Stimulated activated CD8-positive, alpha-beta memory T cell treated with anti-CD3 and anti-CD28 coated beads, Interleukin-4, amount 100 ng/mL, for 48 hours (primary cell): Measurements from ENCODE around the gene FADS6.
"Not testable (repeated sequence)": the region's sequence is repeated elsewhere in the genome, so short reads cannot be mapped to it uniquely, and the experiment has no call there.

Experiments
- DNase-seq: peaks from one replicate; pipeline ENCODE4 v3.0.0-alpha.2; 2020

Gene FADS6

DNA sequence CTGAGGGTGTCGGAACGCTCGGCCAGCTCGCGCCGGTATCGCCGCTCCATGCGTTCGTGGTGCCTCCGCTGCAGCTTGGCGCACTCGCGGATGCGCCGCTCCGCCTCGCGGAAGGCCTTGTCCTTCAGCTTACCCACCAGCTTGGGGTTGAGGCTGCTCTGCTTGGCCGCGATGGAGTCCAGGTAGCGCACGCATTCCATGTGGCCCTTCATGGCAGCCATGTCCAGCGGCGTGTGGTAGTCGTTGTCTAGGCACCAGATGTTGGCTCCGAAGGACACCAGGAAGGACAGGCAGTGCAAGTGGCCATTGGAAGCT lies 26.8 kb upstream of the FADS6 start:
- DNase-seq, result no peak

DNA sequence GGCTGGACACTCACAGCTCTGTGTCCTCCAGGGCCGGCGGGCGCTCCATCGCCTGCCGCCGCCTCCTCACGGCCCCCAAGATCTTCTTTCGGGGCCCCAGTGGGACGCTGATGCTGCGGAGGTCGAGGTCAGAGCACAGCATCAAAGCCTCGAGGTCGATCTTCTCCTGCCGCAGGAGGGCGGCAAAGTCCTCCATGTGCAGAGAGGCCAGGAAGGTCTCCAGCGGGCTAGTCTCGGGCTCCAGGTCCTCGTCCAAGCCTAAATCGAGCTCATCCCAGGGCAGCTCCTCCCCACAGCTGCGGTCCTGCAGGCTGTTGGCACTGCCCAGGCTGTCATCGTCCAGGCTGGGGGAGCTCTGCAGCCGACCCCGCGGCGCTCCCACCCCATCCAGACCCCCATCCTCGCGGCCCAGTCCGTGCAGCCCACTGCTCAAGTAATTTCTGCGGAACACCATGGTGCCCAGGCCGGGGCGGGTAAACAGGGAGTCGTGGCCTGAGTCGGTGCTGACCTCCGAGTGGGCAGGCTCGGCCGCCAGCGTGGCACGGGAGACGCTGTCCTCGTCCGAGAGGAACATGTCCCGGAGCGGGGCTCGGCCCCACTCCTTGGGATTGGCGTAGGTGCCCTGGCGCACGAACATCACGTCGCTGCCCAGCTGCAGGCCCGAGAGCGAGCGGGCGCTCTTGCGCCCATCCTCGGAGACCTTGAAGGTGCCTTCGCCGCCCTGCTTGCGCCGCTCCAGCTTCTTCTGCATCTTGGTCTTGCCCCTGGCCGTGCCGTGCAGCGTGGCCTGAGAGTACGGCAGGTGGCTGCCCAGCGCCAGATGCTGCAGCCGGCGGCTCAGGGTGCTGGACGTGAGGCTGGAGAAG lies 26.2 kb upstream of the FADS6 start:
- DNase-seq, result no peak

DNA sequence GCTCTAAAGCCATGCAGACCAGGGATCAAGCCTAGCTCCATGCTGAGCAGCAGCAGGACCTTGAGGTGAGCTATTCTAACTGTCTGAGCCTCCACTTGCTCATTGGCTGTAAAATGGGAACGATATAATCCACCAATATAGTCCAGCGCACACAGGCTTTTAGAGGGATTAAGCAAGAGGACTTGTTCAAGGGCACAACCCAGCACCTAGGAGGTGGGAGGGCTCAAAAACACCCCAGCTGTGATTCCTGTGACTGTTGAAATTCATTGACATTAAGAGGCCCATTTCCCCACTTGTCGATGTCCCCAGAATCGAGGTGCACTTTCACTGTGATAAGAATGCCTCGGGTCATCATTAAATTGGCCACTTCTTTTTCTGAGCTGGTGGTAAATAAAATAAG lies 25.5 kb upstream of the FADS6 start:
- no peak for DNase-seq

DNA sequence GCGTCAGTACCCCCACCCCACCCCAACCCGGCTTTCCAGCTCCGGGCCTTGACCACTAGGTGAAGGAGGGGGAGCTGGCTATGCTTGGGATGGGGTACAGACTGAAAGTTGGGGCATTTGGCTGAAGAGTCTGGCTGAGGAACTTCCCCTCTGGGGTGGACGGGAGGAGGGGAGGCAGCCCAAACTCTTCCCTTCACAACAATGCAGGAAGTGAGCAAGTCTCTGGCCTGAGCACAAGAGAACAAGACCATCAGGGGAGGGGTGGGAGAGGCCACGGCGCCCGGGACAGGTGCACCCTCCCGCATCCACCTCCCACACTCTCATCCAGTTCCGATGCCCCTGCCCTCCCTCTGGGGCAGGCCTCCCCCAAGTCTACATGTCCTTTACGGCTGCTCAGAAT lies 24.0 kb upstream of the FADS6 start:
- no peak for DNase-seq

DNA sequence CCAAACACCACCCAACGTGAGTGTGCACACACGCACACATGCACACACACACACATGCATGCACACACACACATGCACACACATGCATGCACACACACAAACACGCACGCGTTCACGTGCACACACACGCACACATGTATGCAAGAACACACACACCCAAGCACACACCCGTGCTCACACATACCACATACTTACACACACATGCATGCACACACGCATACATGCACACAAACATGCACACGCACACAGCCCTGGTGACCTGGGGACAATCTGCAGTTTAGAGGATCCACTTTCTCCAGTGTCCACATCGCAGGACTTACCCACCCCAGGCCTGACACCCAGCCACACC lies 23.4 kb upstream of the FADS6 start:
- DNase-seq, result no peak

DNA sequence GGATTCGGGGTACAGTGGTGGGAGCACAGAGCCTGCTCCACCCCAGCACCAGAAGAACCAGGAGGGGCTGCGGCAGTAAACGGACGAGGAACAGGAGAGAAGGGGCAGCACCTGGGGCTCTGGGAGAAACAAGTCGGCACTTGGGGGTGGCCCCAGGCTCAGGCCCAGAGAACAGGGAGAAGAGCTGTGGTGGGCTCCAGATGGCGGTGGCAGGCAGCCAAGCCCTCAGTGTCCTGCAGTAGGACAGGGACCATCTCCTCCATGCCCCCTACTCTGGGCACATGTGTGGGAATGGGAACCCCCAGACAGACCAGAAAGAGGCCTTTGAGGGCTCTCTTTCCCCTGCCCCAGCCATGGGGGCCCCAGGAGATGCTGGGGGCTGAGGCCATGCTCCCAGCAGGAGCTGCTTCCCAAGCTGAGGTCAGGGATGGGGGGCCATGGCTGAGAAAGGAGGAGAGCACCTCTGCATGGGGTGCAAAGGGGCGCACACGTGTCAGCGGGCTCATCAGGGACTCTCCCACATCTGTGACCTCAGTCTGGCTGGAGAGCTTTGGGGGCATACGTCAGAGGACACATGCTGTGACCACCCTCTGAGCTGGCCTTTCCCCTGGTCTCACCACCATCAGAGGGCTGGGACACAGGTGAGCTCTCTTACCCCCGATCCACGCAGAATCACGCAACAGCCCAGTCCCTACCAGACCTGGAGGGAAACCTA lies 22.9 kb upstream of the FADS6 start:
- DNase-seq, result no peak

DNA sequence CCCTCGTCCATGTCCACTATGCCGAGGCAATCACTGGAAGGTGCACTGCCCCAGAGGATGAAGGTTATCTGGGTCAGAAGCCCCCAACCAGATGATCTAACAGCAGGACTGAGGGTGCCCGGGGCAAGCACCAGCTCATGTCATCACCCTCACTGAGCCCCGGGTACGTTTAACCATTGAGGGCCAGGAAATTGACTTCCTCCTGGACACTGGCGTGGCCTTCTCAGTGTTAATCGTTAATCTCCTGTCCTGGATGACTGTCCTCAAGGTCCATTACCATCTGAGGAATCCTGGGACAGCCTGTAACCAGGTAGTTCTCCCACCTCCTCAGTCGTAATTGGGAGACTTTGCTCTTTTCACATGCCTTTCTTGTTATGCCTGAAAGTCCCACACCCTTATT lies 18.0 kb upstream of the FADS6 start:
- DNase-seq, result not testable (repeated sequence)

DNA sequence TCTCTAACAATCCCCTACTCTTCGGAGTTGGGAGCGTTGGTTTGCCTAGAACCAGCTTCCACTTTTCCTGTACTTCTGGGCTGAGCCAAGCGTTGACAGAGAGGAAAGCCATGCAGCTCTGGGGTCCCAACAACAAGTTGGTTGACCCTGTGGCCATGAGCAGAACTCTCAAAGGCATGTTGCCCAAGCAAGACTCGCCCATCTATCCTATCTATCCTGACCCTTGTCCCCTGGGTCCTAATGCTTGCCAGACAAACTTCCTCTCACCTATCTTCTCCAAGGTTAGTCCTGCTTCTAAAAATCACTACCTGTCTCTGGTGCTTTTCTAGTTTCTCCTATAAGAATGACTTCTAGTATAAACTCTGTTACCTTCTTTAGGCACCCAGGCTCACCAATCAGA lies 15.7 kb upstream of the FADS6 start:
- not testable (repeated sequence) for DNase-seq

DNA sequence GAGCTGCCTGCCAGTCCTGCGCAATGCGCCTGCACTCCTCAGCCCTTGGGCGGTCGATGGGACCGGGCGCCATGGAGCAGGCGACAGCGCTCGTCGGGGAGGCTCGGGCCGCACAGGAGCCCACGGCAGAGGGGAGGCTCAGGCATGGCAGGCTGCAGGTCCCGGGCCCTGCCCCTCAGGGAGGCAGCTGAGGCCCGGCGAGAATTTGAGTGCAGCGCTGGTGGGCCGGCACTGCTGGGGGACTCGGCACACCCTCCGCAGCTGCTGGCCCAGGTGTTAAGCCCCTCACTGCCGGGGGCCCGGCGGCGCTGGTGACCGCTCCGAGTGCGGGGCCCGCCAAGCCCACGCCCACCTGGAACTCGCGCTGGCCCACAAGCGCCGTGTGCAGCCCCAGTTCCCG lies 13.6 kb upstream of the FADS6 start:
- no peak for DNase-seq

DNA sequence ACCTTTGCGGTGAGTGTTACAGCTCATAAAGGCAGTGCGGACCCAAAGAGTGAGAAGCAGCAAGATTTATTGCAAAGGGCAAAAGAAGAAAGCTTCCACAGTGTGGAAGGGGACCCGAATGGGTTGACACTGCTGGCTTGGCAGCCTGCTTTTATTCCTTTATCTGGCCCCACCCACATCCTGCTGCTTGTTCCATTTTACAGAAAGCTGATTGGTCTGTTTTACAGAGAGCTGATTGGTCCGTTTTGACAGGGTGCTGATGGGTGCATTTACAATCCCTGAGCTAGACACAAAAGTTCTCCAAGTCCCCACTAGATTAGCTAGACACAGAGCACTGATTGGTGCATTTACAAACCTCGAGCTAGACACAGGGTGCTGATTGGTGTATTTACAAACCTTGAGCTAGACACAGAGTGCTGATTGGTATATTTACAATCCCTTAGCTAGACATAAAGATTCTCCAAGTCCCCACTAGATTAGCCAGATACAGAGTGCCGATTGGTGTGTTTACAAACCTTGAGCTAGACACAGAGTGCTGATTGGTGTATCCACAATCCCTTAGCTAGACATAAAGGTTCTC lies 12.9 kb upstream of the FADS6 start:
- DNase-seq, result not testable (repeated sequence)

DNA sequence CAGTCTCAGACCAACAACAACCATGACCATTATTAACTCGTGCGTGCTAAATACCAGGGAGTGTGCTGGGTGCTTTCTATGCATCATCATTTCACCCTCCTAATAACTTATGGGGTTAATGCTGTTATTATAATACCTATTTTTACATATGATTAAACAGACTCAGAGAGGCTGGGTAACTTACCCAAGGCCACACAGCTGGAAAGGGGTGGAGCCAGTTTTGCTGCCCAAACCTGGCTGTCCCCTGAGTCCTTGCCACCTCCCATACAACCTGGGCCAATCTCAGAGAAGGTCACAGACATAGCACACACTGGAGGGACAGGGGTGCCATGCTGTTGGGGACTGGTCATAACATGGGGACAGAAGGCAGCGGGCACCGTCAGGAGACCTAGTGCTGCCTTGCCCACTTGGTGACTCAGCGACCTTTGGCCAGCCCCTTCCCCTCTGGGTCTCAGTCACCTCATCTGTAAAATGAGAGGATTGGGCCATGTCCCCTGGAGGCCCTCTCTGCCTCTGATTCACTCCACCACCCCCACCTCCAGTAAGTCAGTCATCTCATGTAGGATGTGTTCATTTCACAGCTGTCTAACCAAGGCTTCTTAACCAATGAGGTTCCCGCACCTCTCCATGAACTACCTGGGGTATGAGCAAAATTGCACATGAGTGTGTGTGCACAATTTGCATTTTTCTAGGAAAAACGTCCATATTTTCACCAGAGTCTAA lies 11.4 kb upstream of the FADS6 start:
- no peak for DNase-seq

DNA sequence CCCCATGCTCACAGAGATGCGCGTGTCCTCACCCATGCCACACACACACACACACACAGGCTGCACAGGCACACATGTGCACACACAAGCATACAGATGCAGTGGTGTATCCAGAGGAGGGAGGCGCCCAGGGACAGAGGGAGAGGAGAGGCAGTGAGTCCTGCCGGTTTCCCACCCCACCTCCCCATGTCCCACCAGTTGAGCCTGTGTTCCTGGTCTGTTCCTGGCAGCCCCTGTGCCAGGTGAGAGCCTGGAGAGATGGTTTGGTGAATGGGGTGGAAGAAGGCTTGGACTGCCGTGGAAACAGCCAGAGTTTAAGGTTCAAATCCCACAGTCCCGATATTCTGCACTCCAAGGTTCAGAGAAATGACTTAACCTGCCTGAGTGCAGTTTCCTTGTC lies 10.2 kb upstream of the FADS6 start:
- no peak for DNase-seq

DNA sequence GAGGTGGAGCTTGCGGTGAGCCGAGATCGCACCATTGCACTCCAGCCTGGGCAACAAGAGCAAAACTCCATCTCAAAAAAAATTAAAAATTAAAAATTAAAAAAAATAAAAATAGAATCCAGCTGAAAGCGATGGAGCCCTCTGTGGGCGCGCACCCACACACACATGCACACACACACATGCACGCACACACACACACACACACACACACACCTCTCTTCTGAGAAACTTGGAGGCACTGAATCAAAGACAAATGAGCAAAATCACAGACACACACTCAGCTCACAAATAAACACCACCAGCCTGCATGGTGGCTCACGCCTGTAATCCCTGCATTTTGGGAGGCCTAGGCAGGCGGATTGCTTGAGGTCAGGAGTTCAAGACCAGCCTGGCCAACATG lies 9.6 kb upstream of the FADS6 start:
- no peak for DNase-seq

DNA sequence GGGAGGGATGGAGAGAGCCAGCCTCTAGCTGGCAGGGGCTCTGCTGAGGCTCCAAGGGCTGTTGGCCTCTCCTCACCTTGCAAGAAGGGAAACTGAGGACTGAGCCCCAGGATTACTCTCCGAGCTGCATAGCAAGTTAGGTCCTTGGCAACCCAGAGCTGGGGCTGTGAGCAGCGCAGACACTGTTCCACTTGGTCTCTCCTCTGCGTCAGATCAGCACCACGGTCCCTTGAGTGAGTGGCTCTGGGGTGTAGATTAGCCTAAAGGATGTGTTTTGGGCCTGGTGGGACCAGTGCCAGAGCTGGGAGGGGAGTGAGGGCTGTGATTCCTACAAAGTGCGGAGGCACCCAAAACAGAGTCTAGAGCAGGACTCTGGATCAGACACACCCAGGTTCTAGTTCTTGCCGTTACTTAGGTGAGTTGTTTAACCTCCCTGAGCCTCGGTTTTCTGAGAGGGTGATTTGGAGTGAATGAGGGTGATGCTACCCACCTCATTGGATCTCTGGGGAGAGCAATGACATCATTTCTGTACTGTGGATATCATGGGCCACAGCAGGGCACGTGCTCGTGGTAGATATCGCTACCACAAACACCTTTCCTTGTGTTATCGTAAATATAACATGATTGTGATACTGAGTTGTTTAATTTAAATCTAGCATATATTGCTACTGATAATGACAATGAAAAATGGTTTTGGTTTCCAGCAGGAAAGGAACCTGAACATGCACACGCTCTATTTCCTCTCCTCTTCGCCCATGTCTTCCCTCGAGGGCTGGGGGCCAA lies 8.1 kb upstream of the FADS6 start:
- no peak for DNase-seq

DNA sequence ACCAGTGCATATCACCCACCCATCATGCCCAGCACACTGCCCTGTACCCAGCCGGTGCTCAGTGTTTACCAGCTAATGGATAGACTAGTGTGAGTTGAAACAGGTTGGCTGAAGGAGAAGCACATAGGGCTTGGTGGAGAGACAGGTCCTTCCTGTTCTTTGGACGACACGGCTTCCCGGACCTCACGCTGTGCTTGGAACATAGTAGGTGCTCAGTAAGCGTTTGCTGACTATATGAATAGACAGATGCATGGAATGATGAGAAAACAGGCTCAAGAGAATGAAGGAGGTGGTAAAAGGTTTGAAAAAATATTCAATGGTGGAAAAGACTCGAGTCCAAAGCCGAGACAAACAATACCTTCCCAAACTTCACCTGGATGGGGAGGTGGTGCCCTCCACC lies 6.8 kb upstream of the FADS6 start:
- DNase-seq, result no peak

DNA sequence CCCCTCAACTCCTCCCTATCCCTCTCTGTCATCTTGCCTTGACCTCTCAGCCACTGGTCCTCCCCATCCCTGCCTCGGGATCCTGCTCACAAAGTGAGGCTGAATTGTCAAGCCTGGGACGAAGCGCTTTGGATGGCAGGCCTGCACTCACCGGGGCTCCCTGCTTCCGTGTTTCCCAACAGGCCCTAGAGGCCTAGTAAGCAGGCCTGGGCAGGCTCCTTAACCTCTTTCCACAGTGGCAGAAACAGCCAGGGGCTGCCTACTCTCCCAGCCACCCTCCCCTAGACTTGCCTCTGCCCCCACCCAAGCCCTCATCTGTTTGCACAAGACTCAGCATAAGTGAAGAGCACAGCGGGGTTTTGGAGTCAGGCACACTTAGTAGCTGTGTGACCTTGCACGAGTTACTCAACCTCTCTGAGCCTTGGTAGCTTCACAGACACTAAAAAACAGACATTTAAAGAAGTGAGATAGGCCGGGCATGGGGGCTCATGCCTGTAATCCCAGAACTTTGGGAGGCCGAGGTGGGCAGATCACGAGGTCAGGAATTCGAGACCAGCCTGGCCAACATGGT lies 5.0 kb upstream of the FADS6 start:
- no peak for DNase-seq

DNA sequence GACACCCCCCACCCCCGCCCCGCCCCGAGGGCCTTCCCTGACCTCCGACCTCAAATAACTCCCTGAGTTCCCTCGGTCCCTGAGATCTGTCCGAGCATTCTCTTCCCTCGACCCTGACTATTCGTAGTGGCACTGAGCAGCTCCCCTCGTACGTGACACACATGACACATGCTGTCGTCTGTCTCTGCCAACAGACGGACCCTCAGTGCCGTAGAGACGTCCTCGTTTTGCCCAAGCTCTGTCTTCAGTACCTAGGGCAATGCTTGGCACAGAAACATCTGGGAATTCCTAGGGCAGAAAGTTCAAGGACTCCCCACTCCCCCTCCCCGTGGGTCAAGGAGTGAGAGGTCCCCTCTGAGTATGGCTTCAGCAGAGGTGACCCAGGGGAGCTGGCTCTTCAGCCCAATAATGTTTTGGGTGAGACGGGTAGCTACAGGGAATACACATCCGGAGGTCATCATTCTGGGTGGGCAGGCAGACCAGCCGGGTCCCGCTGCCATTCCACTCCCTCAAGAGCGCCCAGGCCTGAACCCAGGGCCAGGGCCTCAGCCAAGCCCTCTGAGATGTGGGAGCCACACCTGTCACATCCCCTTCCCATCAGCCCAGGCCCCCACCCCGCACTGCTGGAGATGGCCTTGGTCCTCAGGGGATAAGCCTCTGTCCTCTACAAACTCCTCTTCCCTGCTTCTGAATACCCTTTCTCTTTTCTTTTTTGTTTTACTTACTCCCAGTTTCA lies 671 bp upstream of the FADS6 start:
- DNase-seq, result no peak

DNA sequence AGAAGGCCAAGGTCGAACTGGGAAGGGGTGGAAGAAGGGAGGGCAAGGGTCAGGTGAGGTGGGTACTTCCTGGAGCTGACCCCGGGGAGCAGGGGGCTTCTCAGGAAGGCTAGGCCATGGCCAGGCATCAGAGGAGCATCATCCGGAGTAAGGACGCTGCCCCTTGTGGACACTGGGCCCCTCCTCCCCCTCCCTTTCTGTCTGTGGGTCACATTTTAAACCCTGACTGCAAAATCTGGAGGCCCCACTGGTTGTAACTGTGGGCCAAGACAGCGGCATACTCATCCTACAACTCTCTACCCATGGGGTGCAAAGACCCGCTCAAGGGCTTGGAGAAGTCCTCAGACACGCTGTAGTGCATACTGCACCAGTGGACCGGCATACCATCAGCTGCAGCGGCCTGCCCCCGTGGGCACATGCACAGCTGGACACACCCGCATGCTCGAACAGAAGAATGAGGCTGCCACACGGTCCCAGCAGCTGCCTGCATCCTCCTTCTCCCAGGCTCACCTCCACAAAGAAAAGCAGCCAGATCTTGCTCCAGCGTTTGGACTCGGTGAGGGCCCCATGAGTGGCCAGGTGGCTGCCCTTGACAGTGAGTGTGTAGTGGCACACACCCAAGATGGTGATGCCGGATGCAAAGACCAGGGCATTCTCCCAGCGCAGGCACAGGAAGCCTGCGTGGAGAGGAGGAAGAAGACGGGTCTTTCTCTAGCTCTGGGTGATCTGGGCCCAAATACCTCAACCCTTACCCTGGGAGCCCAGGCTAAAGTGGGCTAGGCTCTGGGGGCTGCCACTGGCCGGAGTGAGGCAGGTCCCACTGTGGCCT lies 1.2 kb downstream of the FADS6 start:
- no peak for DNase-seq

DNA sequence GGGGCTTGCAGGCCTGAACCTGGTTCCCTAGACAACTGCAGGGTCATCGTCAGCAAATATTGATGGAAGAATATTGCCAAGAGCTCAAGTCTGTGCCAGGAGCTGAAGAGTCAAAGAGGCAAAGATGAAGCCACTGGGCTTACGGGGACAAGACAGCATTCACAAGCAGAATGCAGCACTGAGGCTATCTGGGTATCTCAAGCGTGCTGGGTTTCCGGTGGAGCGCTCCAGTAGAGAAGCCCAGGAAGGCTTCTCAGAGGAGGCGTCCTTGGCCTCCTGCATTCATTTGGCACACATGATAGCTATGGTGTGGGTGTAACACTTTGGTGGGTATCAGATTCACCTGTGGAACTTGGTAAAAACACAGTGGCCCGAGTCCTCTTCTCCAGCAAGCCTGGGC lies 2.9 kb downstream of the FADS6 start:
- DNase-seq, result no peak

DNA sequence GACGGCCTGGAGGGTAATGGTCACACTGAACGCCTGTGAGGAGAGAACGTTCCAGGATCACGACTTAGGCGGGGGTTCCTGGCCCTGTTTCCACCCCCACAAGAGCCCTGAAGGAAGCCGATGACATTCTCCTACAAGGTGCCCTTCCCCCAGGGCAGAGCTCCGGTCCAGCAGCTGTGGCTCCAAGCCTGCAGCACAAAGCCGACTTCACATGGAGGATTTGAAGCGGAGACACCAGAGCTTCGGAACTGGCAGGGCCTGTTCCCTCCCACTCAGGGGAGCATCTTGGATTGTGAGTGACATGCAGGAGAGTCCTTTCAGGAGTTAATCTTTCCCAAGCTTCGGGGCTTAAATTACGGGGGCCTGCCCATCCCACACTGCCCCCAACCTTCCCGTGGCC lies 5.0 kb downstream of the FADS6 start:
- DNase-seq, result no peak

DNA sequence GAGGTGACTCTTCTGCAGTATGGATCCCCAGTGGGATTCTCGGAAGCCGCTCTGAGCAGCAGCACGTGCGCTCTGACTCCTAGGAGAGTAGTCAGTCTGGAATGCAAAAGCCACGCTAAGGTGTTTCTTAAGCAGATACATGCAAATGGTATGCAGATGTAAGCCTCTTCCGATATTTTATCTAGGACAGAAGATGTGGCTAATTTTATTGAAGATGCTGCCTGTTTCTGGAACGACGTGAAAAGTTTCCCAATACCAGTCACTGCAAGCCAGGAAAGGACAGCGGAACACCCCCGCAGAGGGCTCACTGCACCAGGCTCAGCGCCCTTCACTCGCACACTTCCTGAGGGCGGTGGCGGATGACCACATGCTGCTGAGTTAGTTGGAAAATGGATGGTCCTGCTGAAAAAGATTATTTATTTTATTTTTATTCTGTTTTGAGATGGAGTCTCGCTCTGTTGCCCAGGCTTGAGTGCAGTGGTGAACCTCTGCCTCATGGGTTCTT lies 10.1 kb downstream of the FADS6 start:
- DNase-seq, result no peak
